Measurements from ENCODE around the gene RFTN1. TPM values are rescaled to one million over a fixed set of nuclear protein-coding genes. Genes with fewer than 3 reads are reported as not detected.

Gene RFTN1
- total and polyA plus RNA-seq, 10 of the 15 experiments (the other 5 are each of a cell fraction or from before 2014, with no cell fraction given), result 20.6 to 213 (median 147) TPM

DNA sequence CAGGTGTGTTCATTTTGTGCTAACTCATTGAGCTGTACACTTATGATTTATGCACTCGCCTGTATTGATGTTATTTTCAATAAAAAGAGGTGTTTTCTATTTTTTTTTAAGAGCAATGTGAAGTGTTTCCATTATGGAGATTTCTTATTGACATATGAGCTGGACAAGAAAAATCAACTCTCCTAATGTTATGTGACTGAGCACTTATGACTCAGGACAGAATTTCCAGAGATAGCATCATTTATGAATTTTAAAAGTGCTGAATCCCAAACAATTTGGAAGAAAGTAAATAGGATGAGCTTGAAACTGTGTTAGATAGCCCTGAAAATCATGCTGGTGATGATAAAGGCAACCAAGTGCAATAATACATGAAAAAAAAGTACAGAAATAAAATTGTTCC is 118.9 kb downstream of the RFTN1 start:
- DNase-seq (ENCODE audit: low read depth, low spot score) (no peak), FAIRE-seq (no peak), ATAC-seq (no peak)
- no peak overlapping the region for H3K9ac ChIP-seq (ENCODE audit: control insufficient read depth, insufficient read depth, low read length)
- ChIA-PET RAD21 (ENCODE audit: unreplicated experiment) (interaction anchor here (1.2 to 2.1 kb wide), 5 partner anchors 10 to 117 kb away, joined by 3 to 10 read pairs (median 4); no protein-coding TSS in a partner anchor), CTCF (interaction anchor here (1.0 kb wide), 1 partner anchor 15 kb away, joined by 3 read pairs; no protein-coding TSS in a partner anchor), POLR2A (interaction anchor here (1.0 to 1.6 kb wide), 4 partner anchors 10 to 34 kb away, joined by 3 to 5 read pairs (median 3); no protein-coding TSS in a partner anchor), SMC1A (ENCODE audit: uncharacterized antibody, unreplicated experiment) (interaction anchor here (0.8 to 7.5 kb wide), 7 partner anchors 10 to 35 kb away, joined by 3 to 89 read pairs (median 5); no protein-coding TSS in a partner anchor)
- peaks cover 9 to 16% of the 10 kb centered on the region in 2 experiments for H3K36me3 ChIP-seq (ENCODE audit: control insufficient read depth in 2 of 2, insufficient read depth in 2 of 2, low read length in 1 of 2)
- 0% methylated on average over 1 of the region's 1 CpG for WGBS (ENCODE audit: insufficient coverage, insufficient replicate concordance, low lambda C conversion rate, missing lambda C conversion rate)
- TF ChIP-seq RELB (IDR thresholded peaks at IDR 0.05; ENCODE audit: low read depth) (no peak), MYC (IDR thresholded peaks at IDR 0.05; ENCODE audit: insufficient read depth, insufficient read length, insufficient replicate concordance, low read length, severe bottlenecking) (no peak), ZNF384 (IDR thresholded peaks at IDR 0.05; ENCODE audit: borderline replicate concordance, low read depth, low read length) (no peak), CEBPZ (IDR thresholded peaks at IDR 0.05; ENCODE audit: low read depth, low read length) (no peak), NR2C2 (IDR thresholded peaks at IDR 0.05; ENCODE audit: borderline replicate concordance, control insufficient read depth, insufficient read length, low read depth) (no peak), NKRF (conservative IDR thresholded peaks at IDR 0.05) (no peak)
- peaks cover 42% of the 10 kb centered on the region for H3K79me2 ChIP-seq (ENCODE audit: control insufficient read depth, insufficient read depth, low read length)
- H2AFZ ChIP-seq (ENCODE audit: control insufficient read depth, low read depth, low read length), result no peak overlapping the region
- no TSS peak for BruUV-seq (replicated peaks)
- peaks cover 5% of the 10 kb centered on the region for H3K4me1 ChIP-seq (ENCODE audit: control insufficient read depth, insufficient read depth, low read length)
- no peak overlapping the region for H3K4me3 ChIP-seq
- intact Hi-C loops (cut with micrococcal nuclease; ENCODE audit: unreplicated experiment), result no loop called here
- no peaks in the 10 kb centered on the region for H4K20me1 ChIP-seq (ENCODE audit: control insufficient read depth, insufficient read depth)
- in situ Hi-C loops (cut with MboI), result no loop called here
- peaks cover 12% of the 10 kb centered on the region for H3K9me3 ChIP-seq (replicated peaks; ENCODE audit: control insufficient read depth, insufficient read depth, low read length)
- H3K4me2 ChIP-seq (ENCODE audit: control insufficient read depth, insufficient read depth), result no peak overlapping the region
- H3K27ac ChIP-seq (ENCODE audit: control insufficient read depth, insufficient read depth), result no peak overlapping the region
- H3K27me3 ChIP-seq (replicated peaks in 1 of 2; ENCODE audit: control insufficient read depth in 2 of 2, insufficient read depth in 2 of 2, low read length in 1 of 2), result no peaks in the 10 kb centered on the region
